HG03103 (cell line): ENCODE results near the gene GLCCI1.
"Not testable (repeated sequence)": the region's sequence is repeated elsewhere in the genome, so short reads cannot be mapped to it uniquely, and the experiment has no call there.

Experiments
- ATAC-seq: cut with Tn5 transposase; IDR thresholded peaks from one replicate; pipeline ENCODE4 v1.9.1; 2021; ENCODE audit warnings: low read depth; ENCODE audit not compliant: unreplicated experiment

GLCCI1 gene

DNA sequence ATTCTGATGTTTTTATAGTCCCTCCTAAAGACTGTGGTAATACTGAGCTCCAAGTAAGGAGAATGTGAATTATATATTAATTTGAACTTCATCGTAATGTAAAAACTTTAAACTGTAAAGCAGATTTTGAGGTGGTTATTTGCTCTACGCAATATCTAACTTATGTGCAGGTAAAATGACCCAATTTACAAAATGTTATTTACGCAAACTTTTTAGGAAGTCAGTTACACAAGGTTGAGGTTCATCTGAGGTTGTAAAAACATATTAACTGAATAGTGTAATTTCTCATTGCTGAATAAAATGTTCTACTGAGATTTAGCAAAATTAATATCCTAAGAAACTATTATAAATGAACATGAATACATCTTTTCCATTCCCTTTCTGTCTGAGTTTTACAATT is 15.8 kb downstream of the GLCCI1 start:
- no peak for ATAC-seq

DNA sequence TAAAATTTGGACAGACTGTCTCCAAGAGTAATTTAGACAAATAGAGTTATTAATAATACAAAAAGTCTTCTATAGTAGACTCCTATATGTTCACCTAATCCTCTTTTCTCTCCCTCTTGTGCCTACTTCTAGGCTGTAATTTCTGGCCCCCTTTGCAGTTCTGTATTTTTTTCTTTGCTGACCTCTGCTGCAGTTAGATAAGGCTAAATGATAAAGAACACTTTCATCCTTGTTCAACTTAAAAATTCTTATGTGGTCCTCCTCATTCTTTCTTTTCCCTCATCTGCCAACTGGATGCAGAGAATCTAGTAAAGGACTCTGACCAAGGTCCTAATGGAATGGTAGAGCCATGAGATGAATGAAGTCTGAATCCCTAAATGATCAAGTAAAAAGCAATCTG is 20.1 kb downstream of the GLCCI1 start:
- no peak for ATAC-seq

DNA sequence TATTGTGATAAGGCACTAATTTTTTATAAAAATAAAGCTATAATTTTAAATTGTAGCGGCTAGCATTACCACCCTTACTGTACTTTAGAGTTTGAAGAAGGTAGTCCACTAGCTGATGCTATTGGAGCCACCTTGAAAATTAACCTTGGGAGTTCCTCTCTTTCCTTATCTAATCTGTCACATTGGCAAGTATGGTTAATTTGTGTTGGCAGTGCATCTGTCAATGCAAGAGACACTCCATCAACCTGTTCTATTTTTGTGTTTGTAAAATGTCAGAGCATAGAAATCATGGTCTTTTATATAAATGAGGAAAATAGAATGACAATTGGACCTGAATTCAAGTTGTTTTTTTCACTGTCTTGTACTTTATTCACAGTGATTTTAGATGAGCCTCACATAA is 20.5 kb downstream of the GLCCI1 start:
- ATAC-seq, result no peak

DNA sequence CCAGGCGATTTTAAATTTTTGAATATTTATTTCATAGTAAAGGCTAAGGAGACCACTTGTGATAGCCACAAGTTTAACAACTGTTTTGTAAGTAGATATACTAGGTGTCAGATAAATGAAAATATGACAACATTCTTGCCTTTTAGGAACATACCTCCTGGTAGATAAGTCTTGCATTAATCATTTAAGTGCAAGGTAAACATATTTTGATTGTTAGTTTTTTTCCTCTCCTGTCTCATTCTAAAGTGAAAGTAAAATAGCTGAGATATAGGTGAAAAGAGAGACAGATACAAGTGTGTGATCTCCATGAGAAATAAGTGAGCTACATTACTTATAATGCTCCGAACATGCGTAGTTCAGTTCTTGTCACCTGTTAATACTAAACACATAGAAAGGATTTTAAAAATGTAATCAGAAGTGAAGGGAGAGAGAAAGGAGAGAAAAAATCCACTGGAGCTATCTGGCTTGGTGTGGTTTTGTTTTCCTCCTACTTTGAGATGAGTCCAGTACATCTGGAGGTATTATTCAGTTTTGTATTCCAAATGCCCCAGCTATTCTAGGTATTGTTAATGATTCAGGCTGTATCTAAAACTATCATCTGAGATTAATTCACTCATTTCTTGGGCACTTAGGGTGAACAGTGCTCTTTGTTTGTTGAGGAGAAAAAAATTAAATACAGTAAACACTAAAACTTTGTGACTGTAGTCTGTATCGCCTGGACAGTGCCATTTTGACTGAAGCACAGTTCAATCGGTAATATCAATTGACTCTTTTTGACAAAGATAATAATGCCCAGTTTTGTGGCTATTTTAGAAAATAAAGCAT is 21.2 kb downstream of the GLCCI1 start:
- ATAC-seq, result no peak

DNA sequence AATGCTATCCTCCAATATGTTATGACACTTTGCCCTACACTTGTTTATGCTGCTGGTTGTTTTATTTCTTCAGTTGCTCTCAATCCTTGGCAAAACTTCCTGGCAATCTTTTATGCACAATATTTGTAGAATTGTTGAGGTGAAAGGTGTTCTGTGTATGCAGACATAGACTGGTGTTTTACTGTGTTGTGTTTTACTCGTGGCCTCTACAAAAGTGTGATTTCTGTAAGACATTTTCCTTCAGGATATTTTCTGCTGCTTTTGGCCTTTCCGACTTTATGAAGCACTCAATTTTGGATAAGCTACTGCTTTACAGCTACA is 21.8 kb downstream of the GLCCI1 start:
- no peak for ATAC-seq

DNA sequence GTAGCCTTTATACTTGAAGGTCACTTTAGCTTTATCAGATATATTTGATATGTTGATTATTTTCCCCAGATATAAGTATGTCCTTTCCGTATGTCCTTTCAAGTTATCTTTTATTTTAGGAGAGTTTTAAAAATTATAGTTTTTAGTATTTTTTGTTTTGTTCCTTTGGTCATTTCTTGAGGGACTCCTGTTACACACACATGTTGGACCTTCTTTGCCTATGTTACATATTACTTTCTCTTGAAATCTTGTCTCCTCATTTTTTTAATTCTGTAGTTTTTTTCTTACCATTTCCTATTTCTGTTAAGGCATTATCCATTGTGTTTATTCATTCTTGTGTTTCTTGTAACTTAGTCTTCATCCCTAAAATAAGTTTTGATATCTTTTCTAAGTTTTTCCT is 23.9 kb downstream of the GLCCI1 start:
- no peak for ATAC-seq

DNA sequence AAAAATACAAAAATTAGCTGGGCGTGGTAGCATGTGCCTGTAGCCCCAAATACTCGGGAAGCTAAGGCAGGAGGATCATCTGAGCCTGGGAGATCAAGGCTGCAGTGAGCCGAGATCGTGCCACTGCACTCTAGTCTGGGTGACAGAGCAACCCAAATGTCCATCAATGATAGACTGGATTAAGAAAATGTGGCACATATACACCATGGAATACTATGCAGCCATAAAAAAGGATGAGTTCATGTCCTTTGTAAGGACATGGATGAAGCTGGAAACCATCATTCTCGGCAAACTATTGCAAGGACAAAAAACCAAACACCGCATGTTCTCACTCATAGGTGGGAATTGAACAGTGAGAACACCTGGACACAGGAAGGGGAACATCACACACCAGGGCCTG is 26.8 kb downstream of the GLCCI1 start:
- not testable (repeated sequence) for ATAC-seq

DNA sequence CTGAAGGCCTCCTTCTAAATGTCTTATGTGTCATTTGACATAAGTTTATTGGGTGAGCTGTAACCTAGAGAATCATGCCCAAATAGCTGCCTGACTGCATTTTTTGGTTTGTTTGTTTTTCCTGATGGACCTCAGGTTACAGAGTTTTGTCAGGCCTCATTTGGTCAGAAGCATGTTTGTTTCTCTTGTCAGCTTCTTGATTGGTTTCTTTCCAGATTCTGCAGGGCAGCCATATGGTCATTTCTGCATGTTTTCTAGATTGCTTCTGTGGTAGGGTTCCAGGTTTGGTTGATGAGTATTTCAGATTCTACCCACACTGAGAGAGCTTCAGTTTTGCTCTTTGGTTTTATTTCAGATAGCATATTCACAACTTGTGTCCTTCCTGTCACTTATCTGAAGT is 28.0 kb downstream of the GLCCI1 start:
- ATAC-seq, result no peak

DNA sequence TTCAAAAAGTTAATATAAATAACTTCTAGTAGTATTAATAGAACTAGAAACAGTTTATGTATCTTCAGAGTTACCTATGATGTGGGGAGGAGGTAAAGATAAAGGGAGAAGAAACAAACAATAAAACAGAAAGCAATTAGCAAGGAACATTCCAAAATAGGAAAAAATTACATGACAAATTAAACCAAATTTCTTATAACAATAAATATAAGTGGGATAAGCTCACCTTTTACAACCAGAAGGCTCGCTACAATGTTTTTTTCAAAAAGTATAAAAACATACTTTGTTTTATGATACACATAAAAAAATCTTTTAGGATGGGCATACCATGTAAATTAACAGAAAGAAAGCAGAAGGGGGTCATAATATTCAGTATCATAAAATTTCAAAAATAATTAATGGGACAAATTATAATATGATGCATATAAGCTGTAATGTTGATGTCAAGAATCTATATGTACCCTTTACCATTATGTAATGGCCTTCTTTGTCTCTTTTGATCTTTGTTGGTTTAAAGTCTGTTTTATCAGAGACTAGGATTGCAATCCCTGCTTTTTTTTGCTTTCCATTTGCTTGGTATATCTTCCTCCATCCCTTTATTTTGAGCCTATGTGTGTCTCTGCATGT is 31.8 kb downstream of the GLCCI1 start:
- ATAC-seq, result no peak

DNA sequence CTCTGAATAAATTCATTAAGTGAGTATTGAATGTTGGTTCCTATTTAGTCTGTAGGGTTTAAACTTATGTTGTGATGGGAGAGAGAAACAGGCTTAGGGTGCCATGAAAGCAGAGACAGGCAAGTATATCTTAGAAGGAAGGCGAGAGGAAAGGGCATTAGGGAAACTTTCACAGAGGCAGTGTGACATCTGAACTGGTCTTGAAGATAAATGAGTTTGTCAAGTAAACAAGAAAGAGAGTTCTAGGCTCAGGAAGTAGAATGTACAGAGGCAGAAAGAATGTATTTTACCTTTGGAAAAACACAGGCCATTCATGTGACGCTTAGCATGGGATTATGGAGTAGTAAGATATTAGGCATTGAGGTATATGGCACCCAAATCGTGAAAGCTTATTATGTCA is 34.5 kb downstream of the GLCCI1 start:
- no peak for ATAC-seq

DNA sequence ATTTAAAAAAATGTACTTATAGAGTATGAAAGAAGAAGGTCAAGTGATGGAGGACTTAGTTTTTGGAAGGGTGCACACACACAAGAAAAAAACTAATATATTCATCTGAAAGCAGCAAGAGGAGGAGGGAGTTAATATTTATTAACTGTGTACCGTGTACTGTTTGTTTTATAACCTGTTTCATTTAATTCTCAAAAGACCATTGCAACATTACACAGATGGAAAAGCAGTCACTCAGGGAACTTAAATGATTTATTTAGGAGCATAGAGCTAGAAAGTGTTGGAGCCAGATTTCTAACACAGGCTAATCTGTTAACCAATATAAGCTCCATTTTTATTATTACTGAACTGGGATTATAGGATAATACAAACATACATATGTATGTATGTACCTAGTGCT is 36.7 kb downstream of the GLCCI1 start:
- ATAC-seq, result no peak

DNA sequence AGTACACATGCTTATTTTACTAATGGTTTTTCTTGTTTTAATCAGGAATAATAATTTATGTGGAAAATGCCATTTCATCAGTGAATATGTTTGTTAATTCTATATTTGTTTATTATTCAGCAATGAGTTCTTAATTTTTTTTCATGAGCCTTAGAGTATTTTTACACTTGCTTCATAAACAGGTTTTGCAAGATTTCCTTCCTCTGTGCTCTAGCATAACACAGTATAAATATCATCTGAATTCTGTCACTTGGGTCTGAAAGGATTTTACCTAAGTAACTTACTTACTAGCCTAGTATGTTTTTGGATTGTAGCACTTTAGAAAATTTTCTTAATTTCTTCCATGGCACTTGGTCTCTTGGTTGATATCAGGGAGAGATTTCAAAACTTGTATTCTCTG is 45.8 kb downstream of the GLCCI1 start:
- ATAC-seq, result no peak

DNA sequence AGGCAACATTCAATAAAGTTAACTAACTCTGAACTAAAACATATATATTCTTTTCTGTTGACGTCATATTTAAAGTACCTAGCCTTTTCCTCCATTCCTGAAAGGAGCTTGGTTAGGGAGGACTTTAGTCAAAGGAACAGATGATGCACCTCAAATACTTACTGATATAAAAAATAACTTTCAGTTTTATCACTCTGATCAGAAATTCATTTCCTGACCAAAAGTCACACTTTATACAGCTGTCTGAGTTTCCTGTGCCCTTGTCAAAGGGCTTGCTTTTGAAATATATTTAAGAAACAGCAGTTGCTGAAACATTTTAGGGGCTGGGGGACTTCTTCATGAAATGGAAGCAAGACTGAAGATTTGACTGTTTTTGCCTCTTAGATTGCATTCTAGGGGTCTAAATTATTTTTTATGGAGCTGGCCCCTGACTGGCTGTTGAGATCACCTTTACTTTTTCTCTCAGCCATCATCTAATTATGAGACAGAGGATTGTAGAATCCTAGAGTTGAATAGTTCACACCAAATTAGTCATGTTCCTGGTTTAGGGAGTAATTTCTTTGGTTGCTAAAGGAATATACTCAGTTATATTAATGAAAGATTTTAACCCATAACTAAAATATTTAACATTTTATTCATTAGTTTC is 46.6 kb downstream of the GLCCI1 start:
- no peak for ATAC-seq

DNA sequence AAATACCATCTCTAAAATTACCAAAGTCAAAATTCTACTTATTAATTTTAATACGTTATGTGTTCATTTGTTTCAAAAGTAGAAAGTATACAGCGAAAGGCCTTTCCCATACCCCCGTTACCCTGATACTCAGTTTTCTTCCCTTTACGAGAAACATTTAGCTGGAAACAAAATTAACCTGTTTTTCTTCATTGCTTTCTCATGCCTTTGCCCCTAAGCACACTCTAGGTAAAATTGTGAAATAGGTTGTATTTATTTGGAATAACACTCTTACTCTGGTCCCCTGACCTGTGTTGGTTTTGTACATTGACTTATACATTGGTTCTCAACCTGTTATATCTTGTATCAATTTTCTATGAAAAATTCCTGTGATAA is 47.1 kb downstream of the GLCCI1 start:
- ATAC-seq, result no peak

DNA sequence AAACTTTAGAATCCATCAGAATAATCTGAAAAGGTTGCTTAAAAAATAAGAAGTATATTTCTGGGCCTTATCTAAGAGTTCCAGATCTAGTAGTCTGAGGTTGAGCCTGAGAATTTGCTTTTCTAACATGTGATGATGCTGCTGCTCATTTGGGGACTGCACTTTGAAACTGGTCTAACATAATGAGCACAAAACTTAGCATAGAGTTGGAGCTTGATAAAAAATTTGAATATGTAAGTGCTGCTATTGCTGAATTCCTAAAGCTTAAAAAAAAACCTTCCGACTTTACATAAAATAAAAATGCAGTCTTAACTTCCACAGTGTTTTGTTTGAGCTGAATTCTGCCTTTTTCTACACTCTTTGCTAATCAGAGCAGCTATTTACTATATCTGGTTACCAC is 48.8 kb downstream of the GLCCI1 start:
- no peak for ATAC-seq

DNA sequence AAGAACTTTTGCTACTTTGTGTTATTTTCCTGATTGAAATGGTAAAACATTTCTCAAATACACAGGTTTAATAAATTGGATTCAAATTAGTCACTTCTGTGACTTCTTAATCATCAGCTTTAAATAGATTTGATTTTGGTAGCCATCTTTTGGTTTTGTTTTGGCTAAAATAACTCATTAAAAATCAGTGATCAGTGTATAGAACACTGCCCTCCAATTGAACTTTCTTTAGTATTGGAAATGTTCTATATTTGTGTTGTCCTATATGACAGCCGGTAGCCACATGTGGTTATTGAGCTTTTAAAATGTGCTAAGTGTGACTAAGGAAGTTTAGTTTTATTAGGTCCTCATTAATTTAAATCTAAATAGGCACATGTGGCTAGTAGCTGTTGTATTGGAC is 50.4 kb downstream of the GLCCI1 start:
- no peak for ATAC-seq

DNA sequence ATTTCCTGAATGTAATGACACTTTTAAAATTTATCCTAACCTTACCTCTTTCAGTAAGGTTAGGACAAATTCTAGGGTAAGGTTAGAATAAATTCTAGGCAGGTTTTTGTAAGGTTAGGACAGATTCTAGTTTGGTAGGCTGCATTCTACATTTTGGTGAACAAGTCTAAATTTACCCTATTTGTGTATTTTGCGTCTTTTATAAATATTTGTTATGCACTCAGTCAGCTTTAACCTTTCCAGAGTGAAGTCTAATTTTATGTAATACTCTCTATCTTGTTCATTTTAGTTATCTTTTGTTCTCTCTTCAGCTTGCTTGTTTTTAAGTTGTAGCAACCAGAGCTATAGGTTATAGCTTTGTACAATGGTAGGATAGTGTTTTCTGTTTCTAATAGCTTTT is 54.0 kb downstream of the GLCCI1 start:
- no peak for ATAC-seq

DNA sequence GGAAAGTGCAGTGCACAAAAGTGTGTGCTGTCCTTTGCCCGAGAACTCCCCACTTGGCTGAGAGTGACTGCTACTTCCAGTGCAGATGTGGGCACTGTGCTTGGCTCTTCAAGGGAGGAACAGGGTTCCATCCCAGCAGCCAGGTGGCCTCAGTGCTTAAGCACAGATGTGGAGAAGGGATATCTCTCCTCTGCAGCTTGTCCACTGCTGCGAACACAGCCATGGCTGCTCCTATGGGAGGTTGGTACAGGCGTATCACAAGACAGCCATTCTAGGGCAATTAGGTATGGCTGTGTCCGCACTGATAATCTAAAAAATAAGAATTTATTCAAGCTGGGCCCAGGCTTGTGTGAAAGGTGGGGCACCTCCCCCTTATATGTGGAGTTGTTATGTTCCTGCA is 66.6 kb downstream of the GLCCI1 start:
- ATAC-seq, result no peak

DNA sequence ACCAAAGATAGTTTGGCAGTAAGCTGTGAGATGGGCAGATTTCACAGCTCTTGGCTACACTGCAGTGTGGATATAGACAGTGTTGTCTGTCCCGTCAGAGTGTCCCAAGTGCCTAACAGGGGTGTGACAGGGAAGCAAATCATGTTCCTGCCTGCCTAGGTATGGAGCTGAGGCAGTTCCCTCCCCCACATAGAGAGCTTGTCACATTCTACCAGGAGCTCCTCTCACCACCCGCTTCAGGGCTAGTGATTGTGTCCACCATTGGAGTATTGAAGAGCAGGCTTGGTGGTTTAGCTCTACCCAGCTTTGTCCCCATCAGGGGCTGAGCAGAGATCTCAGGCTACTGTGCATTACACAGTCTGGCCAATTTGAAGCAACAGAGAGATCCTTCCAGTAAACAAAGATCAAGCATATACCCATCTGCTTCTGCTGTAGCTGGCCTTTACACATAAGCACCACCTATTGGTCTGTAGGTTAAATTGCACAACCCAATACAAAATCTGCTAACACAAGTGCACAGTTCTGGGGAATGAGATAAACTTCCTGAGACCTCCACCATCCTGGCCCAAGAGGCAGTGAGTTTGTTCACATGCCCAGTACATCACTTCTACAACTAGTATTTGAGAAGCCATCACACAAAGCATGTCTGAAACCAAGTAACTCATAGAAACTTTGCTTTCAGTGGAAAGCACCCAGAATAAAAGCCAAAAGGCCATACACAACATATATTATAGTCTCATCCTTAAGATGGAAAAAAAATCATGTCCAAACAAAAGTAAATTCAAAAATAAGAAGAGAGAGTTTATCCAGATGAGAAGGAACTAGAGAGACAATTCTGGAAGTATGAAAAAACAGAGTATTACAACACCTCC is 67.3 kb downstream of the GLCCI1 start:
- ATAC-seq, result peak; percentile 73

DNA sequence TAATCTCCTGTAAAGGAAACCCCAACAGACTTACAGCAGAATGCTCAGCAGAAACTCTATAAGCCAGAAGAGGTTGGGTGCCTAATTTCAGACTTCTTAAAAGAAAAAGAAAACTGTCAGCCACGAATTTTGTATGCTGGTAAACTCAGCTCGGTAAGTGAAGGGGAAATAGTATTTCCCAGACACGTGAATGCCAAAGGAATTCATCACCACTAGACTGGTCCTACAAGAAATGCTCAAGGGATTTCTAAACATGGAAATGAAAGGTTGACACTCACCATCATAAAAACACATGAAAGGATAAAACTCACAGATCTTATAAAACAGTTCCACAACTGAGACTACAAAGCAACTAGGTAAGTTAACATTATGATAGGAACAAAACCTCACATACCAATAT is 68.6 kb downstream of the GLCCI1 start:
- ATAC-seq, result no peak

DNA sequence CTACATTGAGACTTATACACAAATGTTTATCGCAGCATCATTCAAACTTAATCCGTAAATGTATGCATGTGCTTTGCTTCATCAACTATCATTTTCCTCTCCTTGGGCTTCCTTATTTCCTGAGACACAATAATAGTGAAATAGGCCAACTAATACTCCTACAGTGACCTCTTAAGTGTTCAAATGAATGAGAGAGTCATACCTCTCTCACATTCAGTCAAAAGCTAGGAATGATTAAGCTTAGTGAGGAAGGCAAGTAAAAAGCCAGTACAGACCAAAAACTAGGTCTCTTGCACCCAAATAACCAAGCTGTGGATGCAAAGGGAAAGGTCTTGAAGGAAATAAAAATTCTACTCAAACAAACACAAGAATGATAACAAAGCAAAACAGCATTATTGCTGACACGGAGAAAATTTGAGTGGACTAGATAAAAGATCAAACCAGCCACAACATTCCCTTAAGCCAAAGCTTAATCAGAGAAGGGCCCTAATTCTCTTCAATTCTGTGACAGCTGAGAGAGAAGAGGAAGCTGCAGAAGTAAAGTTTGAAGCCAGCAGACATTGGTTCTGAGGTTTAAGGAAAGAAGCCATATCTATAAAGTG is 72.3 kb downstream of the GLCCI1 start:
- ATAC-seq, result no peak
